ENCODE results near the gene NHLRC4.

NHLRC4 gene

GRCh38 chr16:554640-555365 is 12.0 kb upstream of the NHLRC4 start:
- no peak for DNase-seq

GRCh38 chr16:555528-556473 is 11.0 kb upstream of the NHLRC4 start:
- no peak for DNase-seq

GRCh38 chr16:556474-557173 is 10.2 kb upstream of the NHLRC4 start:
- no peak for DNase-seq

GRCh38 chr16:557463-558297 is 9.1 kb upstream of the NHLRC4 start:
- no peak for DNase-seq

- DNase-seq: no peak
Measured at GRCh38 chr16:558298-559020, 8.3 kb upstream of the NHLRC4 start.

- no peak for DNase-seq
Measured at GRCh38 chr16:559021-559380, 7.8 kb upstream of the NHLRC4 start.

GRCh38 chr16:559411-560203 is 7.2 kb upstream of the NHLRC4 start:
- no peak for DNase-seq

- DNase-seq: no peak
Measured at GRCh38 chr16:560204-560700, 6.6 kb upstream of the NHLRC4 start, which contains the start of gene PRR35. TSS of gene PRR35 (plus strand) at chr16:560394. CDS start at chr16:563295, 2,901 bp downstream.

- DNase-seq: no peak
Measured at GRCh38 chr16:560701-561412, 5.9 kb upstream of the NHLRC4 start.

- no peak for DNase-seq
Measured at GRCh38 chr16:561413-561794, 5.4 kb upstream of the NHLRC4 start.

GRCh38 chr16:561957-562938 is 4.6 kb upstream of the NHLRC4 start:
- no peak for DNase-seq

GRCh38 chr16:563072-563644 is 3.6 kb upstream of the NHLRC4 start:
- no peak for DNase-seq

- DNase-seq: no peak
Measured at GRCh38 chr16:564690-565418, 2.0 kb upstream of the NHLRC4 start.

GRCh38 chr16:565419-566330 is 1.1 kb upstream of the NHLRC4 start:
- no peak for DNase-seq

GRCh38 chr16:567373-568256 is 810 bp downstream of the NHLRC4 start:
- DNase-seq: no peak
